Skeletal muscle satellite cell (primary cell): ENCODE data around the gene COL19A1.

Experiments used
- H3K27me3 ChIP-seq: 2 replicates; pipeline ENCODE4 v1.7.0; 2013; ENCODE audit warnings: low read length; ENCODE audit not compliant: control insufficient read depth, insufficient read depth
- H3K36me3 ChIP-seq: 2 replicates; pipeline ENCODE4 v1.7.0; 2013; ENCODE audit warnings: mild to moderate bottlenecking, control low read depth, low read length; ENCODE audit not compliant: insufficient read depth
- H3K4me1 ChIP-seq: 2 replicates; pipeline ENCODE4 v1.7.0; 2013; ENCODE audit warnings: low read length; ENCODE audit not compliant: control insufficient read depth, insufficient read depth
- H3K4me2 ChIP-seq: 2 replicates; pipeline ENCODE4 v1.7.0; 2013; ENCODE audit warnings: mild to moderate bottlenecking, low read length
- H3K4me3 ChIP-seq: 2 replicates; pipeline ENCODE4 v1.7.0; 2013; ENCODE audit warnings: low read length
- H3K9ac ChIP-seq: 2 replicates; pipeline ENCODE4 v1.7.0; 2013; ENCODE audit warnings: mild to moderate bottlenecking, low read depth, low read length, moderate library complexity
- H3K9me3 ChIP-seq: replicated peaks from 2 replicates; pipeline ENCODE4 v1.7.0; 2013; ENCODE audit warnings: mild to moderate bottlenecking, control low read depth, low read length

COL19A1 gene

GRCh38 chr6:69866770-69867638 is 648 bp downstream of the COL19A1 start:
- H3K9me3 ChIP-seq, result no peaks in the 10 kb centered on the region
- peak overlapping the region; percentile 75 for H3K4me3 ChIP-seq
- H3K4me2 ChIP-seq, result peak overlapping the region; percentile 99
- peaks cover 11% of the 10 kb centered on the region for H3K4me1 ChIP-seq
- H3K36me3 ChIP-seq, result no peaks in the 10 kb centered on the region
- H3K27me3 ChIP-seq, result peaks cover 19% of the 10 kb centered on the region
- peak overlapping the region; percentile 69 for H3K9ac ChIP-seq

- peak overlapping the region; percentile 75 for H3K4me3 ChIP-seq
- no peaks in the 10 kb centered on the region for H3K9me3 ChIP-seq
- peak overlapping the region; percentile 99 for H3K4me2 ChIP-seq
- peaks cover 11% of the 10 kb centered on the region for H3K4me1 ChIP-seq
- H3K27me3 ChIP-seq, result peaks cover 19% of the 10 kb centered on the region
- no peaks in the 10 kb centered on the region for H3K36me3 ChIP-seq
- H3K9ac ChIP-seq, result peak overlapping the region; percentile 69
Measured at GRCh38 chr6:69867639-69867976, 1.3 kb downstream of the COL19A1 start.

- Histone ChIP-seq H3K4me3 (no peak overlapping the region), H3K4me1 (peaks cover 11% of the 10 kb centered on the region), H3K36me3 (no peaks in the 10 kb centered on the region), H3K9me3 (no peaks in the 10 kb centered on the region), H3K27me3 (peaks cover 19% of the 10 kb centered on the region), H3K9ac (no peak overlapping the region), H3K4me2 (no peak overlapping the region)
Measured at GRCh38 chr6:69868252-69868804, 2.0 kb downstream of the COL19A1 start.

- Histone ChIP-seq H3K9ac (no peak overlapping the region), H3K4me3 (no peak overlapping the region), H3K27me3 (peaks cover 19% of the 10 kb centered on the region), H3K4me1 (peaks cover 11% of the 10 kb centered on the region), H3K4me2 (no peak overlapping the region), H3K36me3 (no peaks in the 10 kb centered on the region), H3K9me3 (no peaks in the 10 kb centered on the region)
Measured at GRCh38 chr6:69868961-69869360, 2.6 kb downstream of the COL19A1 start.

- H3K27me3 ChIP-seq, result peaks cover 17% of the 10 kb centered on the region
- H3K4me2 ChIP-seq, result no peak overlapping the region
- no peak overlapping the region for H3K4me3 ChIP-seq
- H3K9me3 ChIP-seq, result no peaks in the 10 kb centered on the region
- no peak overlapping the region for H3K9ac ChIP-seq
- peaks cover 8% of the 10 kb centered on the region for H3K4me1 ChIP-seq
- H3K36me3 ChIP-seq, result no peaks in the 10 kb centered on the region
Measured at GRCh38 chr6:69871107-69871506, 4.8 kb downstream of the COL19A1 start.

GRCh38 chr6:69873291-69873690 is 6.9 kb downstream of the COL19A1 start:
- H3K36me3 ChIP-seq, result no peaks in the 10 kb centered on the region
- peaks cover 7% of the 10 kb centered on the region for H3K27me3 ChIP-seq
- no peaks in the 10 kb centered on the region for H3K4me1 ChIP-seq
- no peak overlapping the region for H3K9ac ChIP-seq
- H3K4me3 ChIP-seq, result no peak overlapping the region
- H3K9me3 ChIP-seq, result no peaks in the 10 kb centered on the region
- no peak overlapping the region for H3K4me2 ChIP-seq

GRCh38 chr6:69875715-69876114 is 9.4 kb downstream of the COL19A1 start:
- Histone ChIP-seq H3K4me2 (no peak overlapping the region), H3K4me3 (no peak overlapping the region), H3K9ac (no peak overlapping the region), H3K9me3 (no peaks in the 10 kb centered on the region), H3K36me3 (no peaks in the 10 kb centered on the region), H3K4me1 (no peaks in the 10 kb centered on the region), H3K27me3 (no peaks in the 10 kb centered on the region)

- H3K27me3 ChIP-seq, result no peaks in the 10 kb centered on the region
- no peaks in the 10 kb centered on the region for H3K4me1 ChIP-seq
- H3K4me3 ChIP-seq, result no peak overlapping the region
Measured at GRCh38 chr6:69878795-69879194, 12.4 kb downstream of the COL19A1 start.

GRCh38 chr6:69880601-69881000 is 14.2 kb downstream of the COL19A1 start:
- H3K4me3 ChIP-seq, result no peak overlapping the region
- no peak overlapping the region for H3K4me2 ChIP-seq
- no peaks in the 10 kb centered on the region for H3K9me3 ChIP-seq
- no peaks in the 10 kb centered on the region for H3K27me3 ChIP-seq
- H3K36me3 ChIP-seq, result no peaks in the 10 kb centered on the region
- H3K9ac ChIP-seq, result no peak overlapping the region
- H3K4me1 ChIP-seq, result no peaks in the 10 kb centered on the region

More at GRCh38 chr6:69878795-69879194, 12.4 kb downstream of the COL19A1 start:
- no peak overlapping the region for H3K4me2 ChIP-seq
- no peaks in the 10 kb centered on the region for H3K9me3 ChIP-seq
- no peaks in the 10 kb centered on the region for H3K36me3 ChIP-seq
- H3K9ac ChIP-seq, result no peak overlapping the region

GRCh38 chr6:69881322-69882151 is 15.2 kb downstream of the COL19A1 start:
- Histone ChIP-seq H3K9me3 (no peaks in the 10 kb centered on the region), H3K36me3 (no peaks in the 10 kb centered on the region), H3K9ac (no peak overlapping the region), H3K27me3 (no peaks in the 10 kb centered on the region), H3K4me1 (no peaks in the 10 kb centered on the region), H3K4me3 (no peak overlapping the region), H3K4me2 (no peak overlapping the region)

GRCh38 chr6:69883551-69883950 is 17.2 kb downstream of the COL19A1 start:
- Histone ChIP-seq H3K36me3 (no peaks in the 10 kb centered on the region), H3K27me3 (no peaks in the 10 kb centered on the region), H3K9me3 (no peaks in the 10 kb centered on the region), H3K4me1 (no peaks in the 10 kb centered on the region), H3K4me2 (no peak overlapping the region), H3K4me3 (no peak overlapping the region), H3K9ac (no peak overlapping the region)
